Activated CD4-positive, alpha-beta T cell treated with anti-CD3 and anti-CD28 coated beads, Interleukin-2, amount 50 U/mL, for 48 hours (primary cell): ENCODE data around the gene TECPR2.
"Not testable (repeated sequence)": the region's sequence is repeated elsewhere in the genome, so short reads cannot be mapped to it uniquely, and the experiment has no call there.

Source experiments
- DNase-seq, 2 experiments: peaks; one replicate each; pipeline ENCODE4 v3.0.0-alpha.2; 2020

TECPR2 gene, protein sequence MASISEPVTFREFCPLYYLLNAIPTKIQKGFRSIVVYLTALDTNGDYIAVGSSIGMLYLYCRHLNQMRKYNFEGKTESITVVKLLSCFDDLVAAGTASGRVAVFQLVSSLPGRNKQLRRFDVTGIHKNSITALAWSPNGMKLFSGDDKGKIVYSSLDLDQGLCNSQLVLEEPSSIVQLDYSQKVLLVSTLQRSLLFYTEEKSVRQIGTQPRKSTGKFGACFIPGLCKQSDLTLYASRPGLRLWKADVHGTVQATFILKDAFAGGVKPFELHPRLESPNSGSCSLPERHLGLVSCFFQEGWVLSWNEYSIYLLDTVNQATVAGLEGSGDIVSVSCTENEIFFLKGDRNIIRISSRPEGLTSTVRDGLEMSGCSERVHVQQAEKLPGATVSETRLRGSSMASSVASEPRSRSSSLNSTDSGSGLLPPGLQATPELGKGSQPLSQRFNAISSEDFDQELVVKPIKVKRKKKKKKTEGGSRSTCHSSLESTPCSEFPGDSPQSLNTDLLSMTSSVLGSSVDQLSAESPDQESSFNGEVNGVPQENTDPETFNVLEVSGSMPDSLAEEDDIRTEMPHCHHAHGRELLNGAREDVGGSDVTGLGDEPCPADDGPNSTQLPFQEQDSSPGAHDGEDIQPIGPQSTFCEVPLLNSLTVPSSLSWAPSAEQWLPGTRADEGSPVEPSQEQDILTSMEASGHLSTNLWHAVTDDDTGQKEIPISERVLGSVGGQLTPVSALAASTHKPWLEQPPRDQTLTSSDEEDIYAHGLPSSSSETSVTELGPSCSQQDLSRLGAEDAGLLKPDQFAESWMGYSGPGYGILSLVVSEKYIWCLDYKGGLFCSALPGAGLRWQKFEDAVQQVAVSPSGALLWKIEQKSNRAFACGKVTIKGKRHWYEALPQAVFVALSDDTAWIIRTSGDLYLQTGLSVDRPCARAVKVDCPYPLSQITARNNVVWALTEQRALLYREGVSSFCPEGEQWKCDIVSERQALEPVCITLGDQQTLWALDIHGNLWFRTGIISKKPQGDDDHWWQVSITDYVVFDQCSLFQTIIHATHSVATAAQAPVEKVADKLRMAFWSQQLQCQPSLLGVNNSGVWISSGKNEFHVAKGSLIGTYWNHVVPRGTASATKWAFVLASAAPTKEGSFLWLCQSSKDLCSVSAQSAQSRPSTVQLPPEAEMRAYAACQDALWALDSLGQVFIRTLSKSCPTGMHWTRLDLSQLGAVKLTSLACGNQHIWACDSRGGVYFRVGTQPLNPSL (N-terminal part only)

GRCh38 chr14:102362545-102363181, at the start of gene TECPR2, which contains the start of gene CINP:
Gene TECPR2 (plus strand): TSS chr14:102362941. CDS start chr14:102376722, 13,781 bp downstream.
Gene CINP (minus strand): TSS chr14:102362890. CDS start chr14:102362851, 39 bp downstream.
- peak; percentile 98 to 99 for DNase-seq

DNA sequence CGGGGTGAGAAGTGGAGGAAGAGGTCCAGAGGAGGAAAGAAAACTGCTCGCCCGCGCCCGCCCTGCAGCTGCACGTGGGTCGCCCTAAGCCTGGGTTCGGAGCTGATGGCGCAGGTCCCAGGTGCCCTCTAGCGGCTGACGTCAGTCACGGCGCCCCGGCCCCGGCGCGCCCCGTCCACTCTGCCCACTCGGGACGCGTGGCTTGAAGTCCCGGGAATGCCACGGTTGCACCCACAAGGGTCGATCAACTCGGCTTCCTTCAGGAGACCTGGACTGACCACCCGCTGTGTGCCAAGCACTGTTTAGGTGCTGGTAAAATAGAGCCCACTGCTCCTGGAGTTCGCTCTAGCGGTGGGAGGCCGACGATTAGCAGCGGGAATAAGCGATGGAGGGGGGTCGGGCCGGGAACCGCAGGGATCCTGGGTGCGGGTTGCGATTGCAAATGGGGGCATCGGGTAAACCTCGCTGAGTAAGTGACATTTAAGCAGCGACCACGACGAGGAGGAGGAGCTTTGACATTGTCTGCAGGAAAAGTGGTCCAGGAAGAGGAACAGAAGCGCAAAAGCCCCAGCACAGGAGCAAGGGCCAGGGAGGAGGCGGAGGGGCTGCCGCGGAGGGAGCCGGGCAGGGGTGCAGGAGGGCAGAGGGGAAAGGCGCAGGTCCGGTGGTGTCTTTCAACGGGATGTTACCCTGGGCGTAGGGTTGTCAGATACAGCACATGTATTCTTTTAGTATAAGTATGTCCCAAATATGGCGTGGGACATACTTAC, 48.3 kb upstream of the TECPR2 start:
- peak; percentile 83 to 86 for DNase-seq

DNA sequence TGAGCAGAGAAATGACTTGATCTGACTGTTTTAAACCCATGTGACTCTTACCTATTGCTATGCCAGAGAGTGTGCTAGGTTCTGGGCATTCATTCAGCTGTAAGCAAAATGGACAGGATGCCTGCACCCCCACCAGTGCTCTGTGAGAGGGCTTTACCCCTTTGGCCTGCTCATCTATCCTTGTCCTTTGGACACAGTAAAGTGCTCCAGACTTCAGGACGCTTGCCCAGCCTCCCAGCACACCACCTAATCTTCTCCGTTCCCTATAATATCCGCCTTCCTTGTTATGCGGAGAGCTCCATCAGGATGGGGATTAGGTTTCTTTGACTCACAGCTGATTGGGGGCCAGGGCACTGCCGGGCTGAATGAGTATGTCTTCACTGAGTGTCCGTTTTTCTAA, 47.6 kb upstream of the TECPR2 start:
- DNase-seq = no peak

DNA sequence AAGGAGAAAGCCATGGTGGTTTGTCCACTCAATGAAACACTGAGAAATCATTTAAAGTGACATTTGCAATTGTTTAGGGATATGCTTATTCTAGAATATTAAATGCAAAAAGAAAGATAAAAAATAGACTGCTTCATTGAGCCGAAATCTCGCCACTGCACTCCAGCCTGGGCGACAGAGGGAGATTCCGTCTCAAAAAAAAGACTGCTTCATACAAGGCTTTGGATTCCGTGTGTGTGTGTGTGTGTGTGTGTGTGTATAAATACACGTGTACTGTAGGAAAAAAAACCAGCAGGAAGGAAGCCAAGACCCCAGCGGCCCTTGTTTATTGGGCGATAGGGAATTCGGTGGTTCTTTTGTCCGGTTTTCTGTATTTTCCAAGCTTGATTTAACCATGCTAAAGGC, 46.4 kb upstream of the TECPR2 start:
- peak in 1 of 2 experiments; percentile 31 for DNase-seq

DNA sequence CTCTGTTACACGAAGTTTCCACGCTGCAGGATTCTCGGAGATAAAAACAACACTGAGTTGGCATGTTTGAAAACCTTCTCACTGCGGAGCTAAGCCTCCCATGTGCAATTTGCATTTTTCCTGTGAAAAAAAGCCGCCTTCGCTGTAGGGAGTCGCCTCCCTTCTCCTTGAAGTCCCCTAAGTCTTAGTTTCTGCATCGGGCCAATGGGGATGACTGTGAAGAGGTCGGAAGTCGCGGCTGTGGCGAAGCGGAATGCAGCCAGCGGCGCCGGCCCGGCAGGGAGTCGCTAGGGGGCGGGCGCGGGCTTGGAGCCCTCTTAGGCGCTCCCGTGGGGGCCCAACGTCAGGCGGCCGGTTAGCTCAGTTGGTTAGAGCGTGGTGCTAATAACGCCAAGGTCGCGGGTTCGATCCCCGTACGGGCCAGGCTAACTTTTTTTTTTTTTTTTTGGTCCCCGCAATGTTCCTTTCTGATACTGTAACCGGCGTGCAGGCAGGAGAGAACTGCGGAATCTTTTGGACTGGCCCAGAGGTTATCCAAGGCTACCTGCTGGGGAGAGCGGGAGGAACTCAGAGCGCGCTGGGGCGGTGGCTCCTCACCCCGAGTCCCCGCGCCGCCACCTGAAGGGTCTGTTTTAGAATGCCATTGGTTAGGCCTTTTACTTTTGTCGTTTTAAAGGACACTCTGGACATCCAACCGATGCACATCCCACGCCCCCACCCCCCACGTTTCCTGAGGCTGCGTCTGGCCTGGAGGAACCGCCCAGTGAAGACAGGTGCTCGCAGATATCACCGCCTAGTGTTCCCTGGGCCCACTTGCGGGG, 45.8 kb upstream of the TECPR2 start:
- DNase-seq = peak; percentile 94 to 95

DNA sequence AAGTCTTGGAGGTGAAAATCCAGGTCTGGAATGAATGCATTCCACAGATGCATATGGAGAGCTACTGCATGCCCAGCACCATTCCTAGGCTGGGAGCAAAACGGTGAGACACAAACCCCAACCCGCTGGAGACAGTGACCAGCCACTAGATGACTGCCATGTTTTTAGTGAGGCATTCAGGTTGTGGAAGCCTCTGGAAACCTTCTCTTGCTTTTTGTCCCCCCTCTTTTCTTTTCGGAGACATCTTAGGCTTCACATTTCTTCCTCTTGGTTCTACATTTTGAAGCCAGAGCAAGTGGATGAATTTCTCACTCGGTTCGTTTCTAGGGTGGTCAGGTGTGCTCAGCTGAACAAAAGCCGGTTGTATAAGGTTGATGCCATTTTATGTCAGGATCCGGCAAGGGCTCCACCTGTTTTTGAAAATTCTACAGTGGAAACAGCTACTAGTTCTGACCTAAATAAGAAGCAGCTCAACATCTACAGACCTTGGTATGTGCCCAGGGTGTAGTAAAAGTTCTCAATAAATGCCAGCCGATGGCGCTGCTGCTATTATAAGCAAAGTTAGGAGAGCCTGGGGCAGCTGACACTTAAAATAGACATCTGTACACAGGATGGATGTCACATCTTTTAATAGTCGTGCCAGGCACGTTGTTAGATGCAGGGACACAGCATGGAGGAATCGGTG, 45.0 kb upstream of the TECPR2 start:
- DNase-seq = peak; percentile 28 to 46

DNA sequence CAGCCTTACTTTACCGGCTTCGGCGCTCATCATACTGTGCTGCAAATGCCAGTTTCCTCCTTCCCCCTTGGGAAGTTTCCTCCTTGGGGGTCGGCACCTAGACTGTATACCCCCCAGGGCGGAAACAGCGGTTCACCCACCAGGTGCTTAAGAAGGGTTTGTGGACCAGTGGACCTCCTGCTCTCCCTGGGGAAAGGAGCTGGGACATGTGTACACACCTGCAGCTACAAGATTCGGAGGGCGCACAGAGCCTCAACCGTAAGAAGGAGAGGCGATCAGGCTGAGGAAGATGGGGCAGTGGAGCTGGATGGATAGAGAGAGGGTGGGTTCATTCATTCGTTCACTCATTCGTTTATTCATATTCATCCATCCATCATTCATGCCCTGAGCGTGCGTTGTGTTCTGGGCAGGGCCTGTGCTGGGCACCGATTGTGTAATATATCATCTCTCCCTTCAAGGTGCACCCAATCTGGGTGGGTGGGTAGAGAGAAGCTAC, 43.9 kb upstream of the TECPR2 start:
- DNase-seq = peak in 1 of 2 experiments; percentile 28

DNA sequence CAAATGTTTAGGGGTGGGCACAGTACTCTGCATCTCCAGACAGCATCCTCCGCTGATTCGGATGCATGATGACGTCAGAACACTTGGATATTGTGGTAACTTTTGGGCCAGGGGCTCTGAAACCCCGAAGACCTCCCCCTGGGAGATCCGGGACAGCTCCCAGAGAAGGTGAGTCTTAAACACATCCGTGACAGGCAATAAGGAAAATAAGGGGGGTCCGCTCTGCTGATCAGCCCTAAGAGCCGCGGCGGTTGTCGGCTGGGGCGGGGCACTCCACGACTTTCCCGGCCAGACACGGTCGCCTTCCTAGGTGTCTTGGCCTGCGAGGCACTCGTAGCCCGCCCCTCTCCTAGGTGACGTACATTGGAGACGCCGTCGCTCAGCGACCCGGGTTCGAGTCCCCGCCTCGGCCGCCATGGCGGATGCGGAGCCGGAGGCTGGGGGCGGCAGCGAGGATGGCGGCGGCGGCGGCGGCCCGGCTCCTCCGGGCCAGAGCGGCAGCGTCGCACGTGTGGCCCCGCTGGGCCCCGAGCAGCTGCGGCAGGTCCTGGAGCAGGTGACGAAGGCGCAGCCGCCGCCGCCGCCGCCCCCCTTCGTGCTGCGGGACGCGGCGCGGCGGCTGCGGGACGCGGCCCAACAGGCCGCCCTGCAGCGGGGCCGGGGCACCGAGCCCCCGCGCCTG, 43.2 kb upstream of the TECPR2 start, which contains the start of gene ZNF839:
ZNF839 (plus strand) TSS at position 396 of the 682 bp plus-strand sequence; CDS start at position 416, 20 bp downstream.
- DNase-seq = peak; percentile 97

DNA sequence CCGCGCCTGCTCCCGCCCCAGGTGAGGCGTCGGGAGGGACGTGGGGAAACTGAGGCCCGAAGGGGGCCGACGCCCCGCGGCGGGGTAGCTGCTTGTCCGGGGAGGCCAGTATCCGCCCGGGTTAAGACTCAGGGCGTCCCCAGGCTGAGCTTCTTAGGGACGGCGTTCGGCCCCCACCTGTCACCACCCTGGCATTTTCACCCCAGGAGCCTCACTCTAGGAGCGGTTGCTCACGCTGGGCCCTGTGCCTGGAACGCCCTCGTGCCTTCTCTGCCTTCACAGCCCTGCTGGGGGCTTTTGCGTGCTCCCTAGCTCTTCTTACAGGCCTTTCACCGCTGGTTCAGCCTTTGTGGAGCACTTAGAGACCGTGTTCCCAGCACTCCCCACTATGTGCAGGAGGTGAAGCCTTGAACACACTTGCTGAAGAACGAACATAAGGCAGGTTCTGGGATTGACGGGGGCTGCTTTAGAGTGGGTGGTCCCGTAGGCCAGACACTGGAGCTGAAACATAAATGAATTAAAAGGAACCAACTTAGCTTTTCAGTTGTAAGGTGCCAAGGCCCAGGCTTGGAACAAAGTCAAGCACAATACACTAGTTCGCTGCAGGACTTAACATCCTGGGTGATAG, 42.6 kb upstream of the TECPR2 start:
- peak; percentile 34 to 45 for DNase-seq

DNA sequence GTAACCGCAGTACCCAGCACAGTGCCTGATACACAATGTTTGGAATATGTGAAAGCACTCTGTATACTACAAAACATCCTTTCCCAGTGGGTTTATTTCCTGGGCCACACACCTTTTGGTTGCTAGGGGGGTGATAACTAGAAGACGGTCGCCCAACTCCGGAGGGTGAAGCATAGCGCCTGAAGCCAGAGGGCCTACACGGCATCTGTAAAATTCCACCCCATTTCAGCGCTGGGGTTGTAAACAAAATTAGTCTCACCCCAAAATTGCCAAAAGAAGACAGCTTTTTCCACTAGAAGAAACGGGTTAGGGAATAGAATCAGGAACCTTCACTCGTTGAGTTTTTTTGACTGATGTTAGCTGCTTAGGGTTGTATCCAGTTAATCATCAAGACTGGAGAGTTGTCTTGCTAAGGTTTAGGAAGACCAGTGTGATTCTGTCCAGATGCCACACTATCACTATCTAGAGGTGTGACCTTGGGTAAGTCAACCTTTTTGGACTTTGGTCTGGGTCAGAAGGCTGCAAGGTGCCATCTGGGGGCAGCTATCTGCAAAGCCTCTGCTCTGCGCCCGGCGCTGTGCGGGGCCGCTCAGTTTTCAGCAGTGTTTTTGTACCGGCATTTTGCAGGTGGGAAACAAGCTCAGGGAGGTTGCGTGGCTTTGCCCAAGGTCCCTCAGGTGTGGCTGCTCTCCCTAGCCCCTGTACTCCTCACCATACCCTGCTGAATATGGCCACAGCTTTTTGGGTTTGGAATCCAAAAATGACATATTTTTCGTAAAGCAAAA, 41.9 kb upstream of the TECPR2 start:
- no peak for DNase-seq

DNA sequence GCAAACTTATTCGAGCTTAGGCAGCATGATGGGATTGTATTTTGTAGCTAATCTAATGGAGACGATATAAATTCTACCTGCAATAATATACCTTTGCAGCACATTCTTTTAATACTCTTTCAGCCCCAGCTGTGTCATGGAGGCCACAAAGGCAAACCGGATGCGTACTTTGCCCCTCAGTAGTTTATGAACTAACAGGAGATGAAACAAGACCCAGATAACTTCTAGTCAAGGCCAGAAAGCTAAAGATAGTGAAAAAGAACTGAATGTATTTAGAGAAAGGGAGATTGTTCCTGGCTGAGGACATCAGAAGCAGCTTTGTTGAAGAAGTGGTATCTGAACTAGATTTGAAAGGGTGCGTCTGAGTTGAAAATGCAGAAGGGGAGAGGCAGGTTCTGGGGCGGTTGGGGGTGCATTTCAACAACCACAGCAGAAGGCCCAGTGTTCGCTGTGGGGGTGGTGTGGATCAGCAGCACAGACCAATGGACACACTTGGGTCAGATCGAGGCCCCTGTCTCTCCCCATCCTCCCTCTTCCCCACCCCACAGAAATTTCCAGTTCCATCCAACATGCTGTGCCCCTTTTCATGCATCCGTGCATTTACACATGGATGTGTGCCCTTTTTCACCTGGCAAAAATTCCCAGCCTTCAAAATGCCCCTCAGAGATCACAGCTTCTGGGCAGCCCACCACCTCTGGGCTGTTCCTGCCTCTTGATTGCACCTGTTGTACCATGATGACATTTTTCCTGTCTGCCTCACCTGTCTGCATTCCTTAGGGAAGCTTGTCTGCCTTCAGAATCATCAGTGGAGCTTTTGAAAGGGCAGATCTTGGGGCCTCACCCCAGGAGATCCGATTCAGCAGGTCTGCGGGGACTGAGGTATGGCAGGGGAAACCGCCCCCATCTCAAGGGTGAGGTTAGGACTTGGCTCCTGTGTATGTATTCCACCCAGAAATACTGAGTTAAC, 41.0 kb upstream of the TECPR2 start:
- DNase-seq = no peak

GRCh38 chr14:102323102-102323501, 39.6 kb upstream of the TECPR2 start:
- peak; percentile 28 to 34 for DNase-seq

- DNase-seq = no peak
Observed at GRCh38 chr14:102325791-102326345, 36.9 kb upstream of the TECPR2 start.

DNA sequence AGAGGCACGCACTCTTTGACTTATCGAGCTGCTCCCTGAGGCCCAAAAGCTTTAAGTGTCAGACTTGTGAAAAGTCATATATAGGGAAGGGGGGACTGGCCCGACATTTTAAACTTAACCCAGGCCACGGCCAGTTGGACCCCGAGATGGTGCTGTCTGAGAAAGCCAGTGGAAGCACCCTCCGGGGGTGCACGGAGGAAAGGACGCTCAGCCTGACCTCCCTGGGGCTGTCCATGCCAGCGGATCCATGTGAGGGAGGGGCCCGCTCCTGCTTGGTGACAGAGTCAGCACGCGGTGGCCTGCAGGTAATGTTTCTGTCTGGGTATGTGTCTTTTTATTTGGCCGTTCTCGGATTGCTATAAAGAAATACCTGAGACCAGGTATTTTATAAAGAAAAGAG, 36.2 kb upstream of the TECPR2 start:
- DNase-seq = no peak

GRCh38 chr14:102329381-102329780, 33.4 kb upstream of the TECPR2 start:
- DNase-seq = not testable (repeated sequence)

GRCh38 chr14:102330806-102331205, 31.9 kb upstream of the TECPR2 start:
- DNase-seq = no peak
